Heart left ventricle (tissue), 16 donors: Measurements from ENCODE around the gene ZNF587B. TPM values are rescaled to one million over a fixed set of nuclear protein-coding genes. Genes with fewer than 3 reads are reported as not detected.
"Not testable (repeated sequence)": the region's sequence is repeated elsewhere in the genome, so short reads cannot be mapped to it uniquely, and the experiment has no call there.

ENCODE experiments used
- ATAC-seq, 4 donors: fragments of 200-7000 bp; cut with Tn5 transposase; one replicate each; pipeline ENCODE4 v1.9.1; 2020 to 2022; ENCODE audit warnings: moderate library complexity in 4 of 4, mild to moderate bottlenecking in 3 of 4, moderate number of reproducible peaks in 1 of 4
- DNase-seq, 5 donors: peaks; one replicate each; pipeline ENCODE4 v3.0.0-alpha.2; 2020
- H3K27ac ChIP-seq, 12 donors: fragments of 200-600 bp; sonication (generic) in 4 of 12; one replicate each; pipeline versions ENCODE4 v1.5.0 to v1.8.0; 2016 to 2022; ENCODE audit warnings: mild to moderate bottlenecking in 2 of 12
- H3K27me3 ChIP-seq, 9 donors: fragments of 200-600 bp; sonication (generic) in 2 of 9; one replicate each; pipeline versions ENCODE4 v1.5.1 to v1.8.0; 2016 to 2022; ENCODE audit warnings: mild to moderate bottlenecking in 3 of 9
- H3K36me3 ChIP-seq, 9 donors: fragments of 200-600 bp; sonication (generic) in 2 of 9; one replicate each; pipeline versions ENCODE4 v1.5.0 to v1.8.0; 2018 to 2022; ENCODE audit warnings: mild to moderate bottlenecking in 2 of 9
- H3K4me1 ChIP-seq, 12 donors: fragments of 200-600 bp; sonication (generic) in 4 of 12; one replicate each; pipeline versions ENCODE4 v1.5.0 to v1.8.0; 2016 to 2022; ENCODE audit warnings: mild to moderate bottlenecking in 3 of 12
- H3K4me3 ChIP-seq, 12 donors: fragments of 200-600 bp; sonication (generic) in 4 of 12; one replicate each; pipeline versions ENCODE4 v1.5.0 to v1.8.0; 2017 to 2022; ENCODE audit warnings: mild to moderate bottlenecking in 9 of 12, moderate library complexity in 4 of 12
- H3K9me3 ChIP-seq, 12 donors: fragments of 200-600 bp; sonication (generic) in 4 of 12; one replicate each; pipeline versions ENCODE4 v1.5.0 to v1.8.0; 2016 to 2022; ENCODE audit warnings: mild to moderate bottlenecking in 1 of 12
- POLR2A ChIP-seq, 2 donors: fragments of 450-650 bp; IDR thresholded peaks; one replicate each; pipeline ENCODE4 v1.6.1; 2017; ENCODE audit warnings: antibody characterized with exemption in 2 of 2, mild to moderate bottlenecking in 2 of 2, moderate library complexity in 2 of 2
- WGBS, 4 donors: extraction: QIAGEN DNeasy Blood & Tissue Kit in 2 of 4; methylation state at CpG; one replicate each; pipeline versions ENCODE4 v1.1.5 to v1.1.7; 2013 to 2018; 5-methylcytosine and 5-hydroxymethylcytosine counted together
- intact Hi-C, 10 donors: fragments of 100-400 bp; cut with DNase I; formaldehyde crosslinking; loops; one replicate each; pipeline versions ENCODE4 v1.11.1 to v1.14.2; 2022
- polyA plus RNA-seq, 2 donors: library from polyadenylated mRNA; stranded (reverse); fragments of 200-250 nt; gene quantifications; one replicate each; pipeline ENCODE4 v1.2.3, GENCODE V29; 2013
- total RNA-seq, 9 donors: library from RNA; depleted of rRNA in 2 of 9; stranded (reverse); fragments of >200 nt in 2 of 9; fragmentation: NEBNext Ultra II Directional in 3 of 9; extraction: Animal tissue kit (Norgen Biotek cat#: 25700) in 3 of 9; gene quantifications; one replicate each; pipeline versions ENCODE4 v1.1.0 to v1.2.4, GENCODE V29; 2016 to 2023
- TF ChIP-seq, protein P1 (sequence below), 12 donors: fragments of 200-600 bp; sonication (generic) in 4 of 12; IDR thresholded peaks; one replicate each; pipeline versions ENCODE4 v1.5.0 to v1.8.0; 2018 to 2022; ENCODE audit warnings: antibody characterized with exemption in 12 of 12, mild to moderate bottlenecking in 5 of 12
- donor health status: ischemic (EF 13 %, LVEDD 7.1; RV severe dilation, severe dysfunction).
- donor health status: healthy with polysubstance abuse.
- donor health status: DM: no; HTN: yes; CAD: no.
- donor health status: DM: no; HTN: no; CAD: no.
- donor health status: ischemic (EF 25% LVEDD 6.9; RV normal size, moderate dysfunction).
- donor health status: ischemic (EF 25% LVEDD 5.7; RV mildly dilated, moderate dysfunction).
- donor health status: healthy.
- donor health status: DM: yes; HTN: yes; CAD: no.
- donor health status: ischemic (EF 35%, LVEDD 5.7; RV mildly dilated, moderate dysfunction).
- donor health status: nonischemic (EF 11% LVEDD 7.7; RV severe dilation, severe dysfunction).
- donor health status: DM: yes; HTN: yes; CAD: no.
- donor health status: PGD.
- donor health status: ischemic (EF 29% LVEDD 5.4; RV normal size, mild dysfunction).
- donor health status: nonischemic (EF 23%, LVEDD 6.1; RV moderate dilation, normal function).

The ZNF587B gene
- total and polyA plus RNA-seq, 11 donors = 2.9 to 9.2 (median 6.4) TPM

DNA sequence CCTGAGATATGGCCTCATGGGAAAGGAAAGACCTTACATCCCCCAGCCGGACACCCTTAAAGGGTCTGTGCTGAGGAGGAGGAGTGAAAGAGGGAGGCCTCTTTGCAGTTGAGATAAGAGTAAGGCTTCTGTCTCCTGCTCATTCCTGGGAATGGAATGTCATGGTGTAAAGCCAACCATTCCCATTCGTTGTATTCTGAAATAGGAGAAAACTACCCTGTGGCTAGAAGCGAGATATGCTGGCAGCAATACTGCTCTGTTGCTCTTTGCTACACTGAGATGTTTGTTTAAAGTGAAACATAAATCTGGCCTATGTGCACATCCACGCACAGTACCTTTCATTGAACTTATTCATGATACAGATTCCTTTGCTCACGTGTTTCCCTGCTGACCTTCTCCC is 783 bp upstream of the ZNF587B start:
- ATAC-seq = peak in 2 of 4 donors; percentile 6 to 40
- Histone ChIP-seq H3K4me3 (peak overlapping the region in 3 of 12 donors; percentile 47 to 73 (median 65)), H3K36me3 (peaks cover 0 to 8% (median 0%) of the 10 kb centered on the region in 9 donors), H3K4me1 (peaks cover 0 to 31% (median 14%) of the 10 kb centered on the region in 12 donors), H3K27ac (peak overlapping the region in 9 of 12 donors; percentile 41 to 83 (median 75)), H3K9me3 (no peaks in the 10 kb centered on the region), H3K27me3 (no peaks in the 10 kb centered on the region)
- intact Hi-C loops = no loop called here
- no peak for DNase-seq
- TF ChIP-seq, protein P1, sequence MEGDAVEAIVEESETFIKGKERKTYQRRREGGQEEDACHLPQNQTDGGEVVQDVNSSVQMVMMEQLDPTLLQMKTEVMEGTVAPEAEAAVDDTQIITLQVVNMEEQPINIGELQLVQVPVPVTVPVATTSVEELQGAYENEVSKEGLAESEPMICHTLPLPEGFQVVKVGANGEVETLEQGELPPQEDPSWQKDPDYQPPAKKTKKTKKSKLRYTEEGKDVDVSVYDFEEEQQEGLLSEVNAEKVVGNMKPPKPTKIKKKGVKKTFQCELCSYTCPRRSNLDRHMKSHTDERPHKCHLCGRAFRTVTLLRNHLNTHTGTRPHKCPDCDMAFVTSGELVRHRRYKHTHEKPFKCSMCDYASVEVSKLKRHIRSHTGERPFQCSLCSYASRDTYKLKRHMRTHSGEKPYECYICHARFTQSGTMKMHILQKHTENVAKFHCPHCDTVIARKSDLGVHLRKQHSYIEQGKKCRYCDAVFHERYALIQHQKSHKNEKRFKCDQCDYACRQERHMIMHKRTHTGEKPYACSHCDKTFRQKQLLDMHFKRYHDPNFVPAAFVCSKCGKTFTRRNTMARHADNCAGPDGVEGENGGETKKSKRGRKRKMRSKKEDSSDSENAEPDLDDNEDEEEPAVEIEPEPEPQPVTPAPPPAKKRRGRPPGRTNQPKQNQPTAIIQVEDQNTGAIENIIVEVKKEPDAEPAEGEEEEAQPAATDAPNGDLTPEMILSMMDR (IDR thresholded peaks at IDR 0.05) = no peak
- no peak for TF ChIP-seq POLR2A (IDR thresholded peaks at IDR 0.05)
- WGBS, 4 donors = 27 to 41% (median 38%) methylated on average over 5 of the region's 5 CpGs

DNA sequence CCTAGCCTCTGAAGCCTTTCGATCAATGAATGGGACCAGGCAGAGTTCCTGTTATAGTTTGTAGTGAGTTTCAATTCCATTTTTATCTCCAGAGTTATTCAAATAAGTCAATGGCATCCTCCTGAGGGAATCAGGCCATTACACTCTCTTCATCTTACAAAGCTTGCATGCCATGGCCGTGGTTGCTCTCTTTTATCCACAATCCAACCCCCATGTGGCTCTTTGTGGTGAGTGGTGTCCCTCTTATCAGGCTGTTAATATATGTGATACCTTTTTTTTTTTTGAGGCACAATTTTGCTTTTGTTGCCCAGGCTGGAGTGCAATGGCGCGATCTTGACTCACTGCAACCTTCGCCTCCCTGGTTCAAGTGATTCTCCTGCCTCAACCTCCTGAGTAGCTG is 6.9 kb downstream of the ZNF587B start:
- H3K27ac ChIP-seq, ATAC-seq, H3K4me3 ChIP-seq, H3K27me3 ChIP-seq, H3K4me1 ChIP-seq, intact Hi-C loops, DNase-seq, H3K9me3 ChIP-seq: not testable (repeated sequence)
- 90 to 94% (median 91%) methylated on average over 5 of the region's 5 CpGs for WGBS, 4 donors
- peaks cover 0 to 46% (median 19%) of the 10 kb centered on the region in 9 donors for H3K36me3 ChIP-seq

DNA sequence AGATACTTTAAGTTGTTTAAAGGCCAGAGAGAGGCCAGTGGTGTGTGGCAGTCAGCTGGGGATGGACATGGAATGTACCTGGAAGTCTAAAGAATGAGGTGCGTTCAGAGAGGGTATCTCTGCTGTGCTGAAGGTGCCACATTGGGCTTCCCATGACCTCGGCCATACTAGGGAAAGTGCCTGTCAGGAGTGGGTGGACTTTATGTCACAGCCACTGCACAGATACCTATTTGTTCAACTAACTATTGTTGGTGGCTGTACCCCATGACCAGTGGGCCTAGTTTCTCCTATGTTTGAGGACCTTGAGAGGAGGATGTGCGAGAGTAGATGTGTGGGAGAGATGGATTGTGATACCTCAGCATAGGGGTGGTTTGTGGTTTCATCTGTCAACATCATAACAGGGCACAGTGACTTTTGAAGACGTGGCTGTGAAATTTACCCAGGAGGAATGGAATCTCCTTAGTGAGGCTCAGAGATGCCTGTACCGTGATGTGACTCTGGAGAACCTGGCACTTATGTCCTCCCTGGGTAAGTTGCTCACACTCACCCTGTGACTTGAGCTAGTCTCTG is 8.6 kb downstream of the ZNF587B start:
- peaks cover 0 to 55% (median 32%) of the 10 kb centered on the region in 9 donors for H3K36me3 ChIP-seq
- ATAC-seq, intact Hi-C loops, H3K27ac ChIP-seq, H3K27me3 ChIP-seq, H3K4me1 ChIP-seq, H3K9me3 ChIP-seq, DNase-seq, H3K4me3 ChIP-seq: not testable (repeated sequence)
- 88 to 98% (median 94%) methylated on average over 4 to 5 of the region's 5 CpGs for WGBS, 4 donors

DNA sequence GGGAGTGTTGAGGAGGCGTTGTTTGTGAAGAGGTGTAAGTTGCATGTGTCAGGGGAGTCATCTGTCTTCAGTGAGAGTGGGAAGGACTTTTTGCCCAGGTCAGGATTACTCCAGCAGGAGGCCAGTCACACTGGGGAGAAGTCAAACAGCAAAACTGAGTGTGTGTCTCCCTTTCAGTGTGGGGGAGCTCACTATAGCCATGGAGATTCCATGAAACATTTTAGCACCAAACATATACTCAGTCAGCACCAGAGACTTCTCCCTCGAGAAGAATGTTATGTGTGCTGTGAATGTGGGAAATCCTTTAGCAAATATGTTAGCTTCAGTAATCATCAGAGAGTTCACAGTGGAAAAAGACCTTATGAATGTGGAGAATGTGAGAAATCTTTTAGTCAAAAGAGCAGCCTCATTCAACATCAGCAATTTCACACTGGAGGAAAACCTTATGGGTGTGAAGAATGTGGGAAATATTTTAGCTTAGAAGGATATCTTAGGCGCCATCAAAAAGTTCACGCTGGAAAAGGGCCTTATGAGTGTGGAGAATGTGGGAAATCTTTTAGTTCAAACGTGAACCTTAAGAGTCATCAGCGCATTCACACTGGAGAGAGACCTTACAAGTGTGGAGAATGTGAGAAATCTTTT is 11.1 kb downstream of the ZNF587B start:
- Histone ChIP-seq H3K4me1 (peaks cover 0 to 6% (median 0%) of the 10 kb centered on the region in 12 donors), H3K36me3 (peaks cover 0 to 73% (median 42%) of the 10 kb centered on the region in 9 donors), H3K27me3 (no peaks in the 10 kb centered on the region), H3K4me3 (no peak overlapping the region), H3K27ac (no peak overlapping the region), H3K9me3 (no peaks in the 10 kb centered on the region)
- 65 to 73% (median 70%) methylated on average over 6 of the region's 6 CpGs for WGBS, 4 donors
- TF ChIP-seq, protein P1 (IDR thresholded peaks at IDR 0.05) = no peak
- TF ChIP-seq POLR2A (IDR thresholded peaks at IDR 0.05) = no peak
- intact Hi-C loops = no loop called here
- DNase-seq (no peak), ATAC-seq (no peak)

DNA sequence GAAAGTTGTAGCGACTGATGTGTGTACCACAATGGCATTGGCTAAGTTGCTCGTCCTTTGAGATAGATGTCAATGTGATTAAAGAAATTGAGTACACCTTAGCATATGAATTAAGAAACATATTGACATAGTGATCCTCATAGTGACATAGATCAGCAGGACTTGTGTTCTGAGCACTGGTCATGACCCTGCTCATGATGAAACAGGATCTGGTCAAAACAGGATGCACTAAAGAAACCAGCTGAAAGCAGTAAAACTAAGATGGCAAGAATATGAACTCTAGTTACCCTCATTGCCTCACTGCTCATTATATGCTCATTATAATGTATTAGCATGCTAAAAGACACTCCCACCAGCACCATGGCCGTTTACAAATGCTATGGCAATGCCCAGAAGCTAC is 17.1 kb downstream of the ZNF587B start:
- Histone ChIP-seq H3K36me3 (peaks cover 0 to 30% (median 8%) of the 10 kb centered on the region in 9 donors), H3K4me1 (peaks cover 3 to 23% (median 13%) of the 10 kb centered on the region in 12 donors)
- H3K27me3 ChIP-seq, H3K9me3 ChIP-seq, H3K4me3 ChIP-seq, intact Hi-C loops, DNase-seq, ATAC-seq, H3K27ac ChIP-seq: not testable (repeated sequence)
- WGBS, 4 donors = 72 to 87% (median 76%) methylated on average over 3 of the region's 3 CpGs

DNA sequence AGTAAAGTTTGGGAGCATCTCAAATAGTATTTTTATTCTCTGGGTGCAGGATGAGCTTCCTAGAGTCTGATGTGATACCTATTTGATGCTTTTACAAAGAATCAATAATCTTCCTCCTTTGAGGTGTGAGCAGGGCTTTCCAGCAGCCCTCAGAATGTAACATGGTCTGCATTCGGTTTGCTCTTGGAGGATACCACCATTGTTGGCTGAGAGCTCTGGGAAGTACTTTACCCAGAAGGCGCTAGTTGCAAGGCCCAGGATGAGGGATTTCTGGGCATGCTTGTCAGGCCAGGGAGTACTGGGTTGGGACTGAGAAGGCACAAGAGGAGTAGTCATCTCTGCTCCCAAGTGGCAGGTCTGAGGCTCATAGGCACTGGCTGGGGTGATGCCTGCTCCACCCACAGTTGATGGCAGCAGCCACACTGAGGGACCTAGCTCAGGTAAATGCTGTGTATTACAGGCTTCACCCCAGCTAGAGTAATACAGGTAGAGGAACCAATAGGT is 19.1 kb downstream of the ZNF587B start:
- Histone ChIP-seq H3K27ac (peak overlapping the region in 3 of 12 donors; percentile 64 to 86 (median 71)), H3K4me3 (peak overlapping the region in 11 of 12 donors; percentile 59 to 88 (median 80)), H3K36me3 (peaks cover 0 to 31% (median 8%) of the 10 kb centered on the region in 9 donors), H3K4me1 (peaks cover 3 to 23% (median 13%) of the 10 kb centered on the region in 12 donors)
- ATAC-seq = peak in 2 of 4 donors; percentile 16 to 21
- intact Hi-C loops, DNase-seq, H3K9me3 ChIP-seq, H3K27me3 ChIP-seq: not testable (repeated sequence)
- 79 to 89% (median 85%) methylated on average over 2 of the region's 2 CpGs for WGBS, 4 donors

DNA sequence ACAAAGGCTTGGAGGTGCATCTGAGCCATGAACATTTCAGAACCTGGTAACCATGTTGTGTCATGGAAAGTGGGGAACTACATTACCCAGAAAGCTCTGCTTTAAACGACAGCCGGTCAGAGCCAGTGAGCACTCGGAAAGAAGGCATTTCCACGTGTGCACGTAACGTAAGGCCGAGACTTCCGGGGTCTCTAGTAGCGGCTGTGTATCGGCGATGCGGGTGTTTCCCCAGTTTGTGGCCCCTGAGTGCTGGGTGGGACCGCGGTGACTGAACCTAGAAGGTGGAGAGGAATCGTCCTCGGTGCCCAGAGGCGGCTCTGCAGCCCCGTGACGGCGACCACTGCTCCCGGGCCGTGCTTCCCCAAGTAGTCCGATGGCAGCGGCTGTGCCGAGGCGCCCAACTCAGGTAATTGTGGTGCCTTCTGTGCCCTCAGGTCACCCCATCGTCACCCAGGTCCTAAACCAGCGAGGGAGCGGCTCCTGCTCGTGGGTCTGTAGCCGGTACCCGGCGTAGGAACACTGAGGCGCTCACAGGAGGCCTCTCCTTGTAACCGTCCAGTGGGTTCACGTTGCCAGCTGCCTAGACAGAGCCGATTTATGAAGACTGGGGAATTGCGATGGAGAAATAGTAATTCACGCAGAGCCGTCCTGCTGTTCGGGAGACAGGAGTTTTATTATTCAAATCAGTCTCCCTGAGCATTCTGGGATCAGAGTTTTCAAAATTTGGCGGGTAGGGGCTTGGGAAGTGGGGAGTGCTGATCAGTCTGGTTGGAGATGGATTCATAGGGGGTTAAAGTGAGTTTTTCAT is 19.8 kb downstream of the ZNF587B start, which contains the start of gene ZNF587:
TSS of gene ZNF587 (plus strand) at position 194 of the 808 bp plus-strand sequence. CDS start at position 374, 180 bp downstream.
- 0 to 1% (median 0%) methylated on average over 28 to 42 of the region's 42 CpGs for WGBS, 4 donors
- H3K9me3 ChIP-seq, H3K27me3 ChIP-seq, intact Hi-C loops: not testable (repeated sequence)
- Histone ChIP-seq H3K4me1 (peaks cover 3 to 23% (median 13%) of the 10 kb centered on the region in 12 donors), H3K4me3 (peak within 1 kb of the TSS; percentile 41 to 88 (median 76)), H3K36me3 (peaks cover 0 to 31% (median 13%) of the 10 kb centered on the region in 9 donors), H3K27ac (peak within 1 kb of the TSS in 10 of 12 donors; percentile 16 to 86 (median 65))
- DNase-seq = peak; percentile 74 to 80 (median 75)
- peak; percentile 92 to 98 (median 96) for ATAC-seq
